Measurements from ENCODE around the gene CELF2.

DNA sequence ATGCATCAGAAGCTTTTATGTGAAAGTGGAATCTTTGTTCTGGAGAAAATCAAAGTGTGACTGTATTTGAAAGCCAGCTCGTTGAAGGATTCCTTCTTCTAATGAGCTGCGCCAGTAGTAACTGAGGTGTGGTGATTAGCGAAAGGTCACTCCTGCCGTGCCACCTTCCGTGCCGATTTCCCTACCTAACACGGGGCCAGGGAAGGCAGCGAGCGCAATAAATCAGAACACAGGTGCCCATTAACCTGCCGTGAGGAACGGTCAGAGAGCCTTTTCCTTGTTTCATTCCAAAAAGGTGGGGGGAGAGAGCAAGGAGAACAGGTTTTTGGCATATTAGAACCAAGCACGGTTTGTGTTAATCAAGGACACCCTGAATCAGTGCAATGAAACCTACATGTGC lies 258.0 kb downstream of the CELF2 start:
- TF ChIP-seq CTCF (IDR thresholded peaks at IDR 0.05; ENCODE audit: insufficient read depth, low read length, poor library complexity, severe bottlenecking) (no peak), EZH2phosphoT487 (conservative IDR thresholded peaks at IDR 0.05; ENCODE audit: low read length) (no peak)

All from SU-DHL-6 (cell line).